NT2/D1 (cell line): ENCODE measurements around the gene GFRA1.

Experiments used
- SUZ12 ChIP-seq: IDR thresholded peaks from 2 replicates; pipeline ENCODE4 v1.6.1; 2011; ENCODE audit not compliant: insufficient read length, insufficient read depth; ENCODE audit errors: extremely low read depth
- YY1 ChIP-seq: IDR thresholded peaks from 2 replicates; pipeline ENCODE4 v1.6.1; 2011; ENCODE audit not compliant: insufficient read length, insufficient read depth
- ZNF274 ChIP-seq: IDR thresholded peaks from 2 replicates; pipeline ENCODE4 v1.6.1; 2011; ENCODE audit warnings: mild to moderate bottlenecking, low read depth, low read length

- TF ChIP-seq YY1, result no peak
- TF ChIP-seq ZNF274, result no peak
- TF ChIP-seq SUZ12, result no peak
Observed at GRCh38 chr10:116260599-116260998, 12.4 kb downstream of the GFRA1 start.
